ENCODE measurements around the gene ERI3.

ERI3 gene

DNA sequence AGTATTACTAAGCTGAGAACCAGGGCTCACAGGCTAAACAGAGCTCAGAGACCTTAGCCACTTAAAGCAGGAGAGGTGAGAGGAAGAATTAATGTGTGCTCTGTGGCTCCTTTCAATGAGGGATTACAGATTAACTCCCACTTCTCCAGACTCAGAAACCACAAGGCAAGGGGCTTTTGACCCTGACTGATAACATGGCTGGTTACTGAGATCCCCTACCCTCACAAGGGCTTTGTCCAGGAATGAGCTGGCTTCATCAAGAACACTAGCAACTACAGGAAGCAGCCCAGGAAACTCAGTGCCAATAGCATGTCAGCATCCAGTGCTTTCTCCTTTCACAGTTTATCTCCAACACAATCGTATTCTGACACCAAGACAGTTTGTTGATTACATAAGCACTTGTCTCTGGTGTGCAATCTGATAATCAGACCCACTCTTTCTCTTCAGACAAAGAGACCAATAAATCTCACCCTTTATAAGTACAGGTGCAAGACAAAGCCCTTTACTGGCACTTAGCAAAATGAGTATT lies 38.8 kb downstream of the ERI3 start:
- no peak for DNase-seq (ENCODE audit: low read depth in 2 of 2)

GRCh38 chr1:44315521-44315920 lies 39.5 kb downstream of the ERI3 start:
- no peak for DNase-seq (ENCODE audit: low read depth in 2 of 2)

GRCh38 chr1:44314452-44314851 lies 40.6 kb downstream of the ERI3 start:
- no peak for DNase-seq (ENCODE audit: low read depth in 2 of 2)

- DNase-seq (ENCODE audit: low read depth in 2 of 2), result no peak
Measured at GRCh38 chr1:44313265-44313918, 41.7 kb downstream of the ERI3 start.

- no peak for DNase-seq (ENCODE audit: low read depth in 2 of 2)
Measured at GRCh38 chr1:44312399-44313196, 42.5 kb downstream of the ERI3 start.

DNA sequence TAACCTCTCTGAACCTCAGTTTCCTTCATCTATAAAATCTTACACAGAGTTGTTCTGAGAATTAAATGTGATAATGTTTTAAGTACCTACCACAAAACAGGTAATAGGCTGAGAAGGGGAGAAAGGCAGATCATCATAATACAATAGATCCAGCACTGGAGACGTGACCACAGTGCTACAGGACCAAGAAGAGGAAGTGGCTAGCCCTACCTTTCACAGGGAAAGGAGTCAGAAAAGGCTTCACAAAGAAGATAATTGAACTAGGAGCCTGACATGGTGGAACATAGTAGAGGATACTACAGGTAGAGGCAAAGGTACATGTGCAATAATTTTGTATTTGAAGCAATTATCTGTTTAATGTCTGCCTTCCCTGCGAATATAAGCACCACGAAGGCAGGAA lies 45.1 kb downstream of the ERI3 start:
- DNase-seq (ENCODE audit: low read depth in 2 of 2), result no peak

DNA sequence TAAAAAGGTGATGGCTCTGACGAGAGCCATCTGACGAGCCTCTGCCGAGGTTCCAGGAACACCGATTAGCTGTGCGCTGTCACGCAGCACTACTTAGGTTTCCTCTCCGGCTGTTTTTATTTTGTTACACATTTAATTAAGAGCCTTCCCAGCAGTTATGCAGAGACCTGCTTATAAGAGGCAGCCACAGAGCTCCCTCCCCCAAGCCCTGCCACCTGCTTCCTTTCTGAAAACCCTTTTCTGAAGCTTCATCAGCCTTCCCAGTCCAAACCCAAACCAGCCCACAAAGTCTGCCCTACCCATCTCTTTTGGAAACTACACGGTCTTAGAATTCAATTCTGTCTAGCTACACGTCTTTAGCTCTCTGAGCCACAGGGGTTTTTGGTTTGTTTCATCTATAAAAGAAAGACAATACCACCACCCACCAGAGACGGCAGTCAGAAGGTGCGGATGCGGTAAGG lies 49.1 kb downstream of the ERI3 start:
- DNase-seq (ENCODE audit: low read depth in 2 of 2), result no peak

- no peak for DNase-seq (ENCODE audit: low read depth in 2 of 2)
Measured at GRCh38 chr1:44303532-44303931, 51.5 kb downstream of the ERI3 start.

- no peak for DNase-seq (ENCODE audit: low read depth in 2 of 2)
Measured at GRCh38 chr1:44302541-44302940, 52.5 kb downstream of the ERI3 start.

DNA sequence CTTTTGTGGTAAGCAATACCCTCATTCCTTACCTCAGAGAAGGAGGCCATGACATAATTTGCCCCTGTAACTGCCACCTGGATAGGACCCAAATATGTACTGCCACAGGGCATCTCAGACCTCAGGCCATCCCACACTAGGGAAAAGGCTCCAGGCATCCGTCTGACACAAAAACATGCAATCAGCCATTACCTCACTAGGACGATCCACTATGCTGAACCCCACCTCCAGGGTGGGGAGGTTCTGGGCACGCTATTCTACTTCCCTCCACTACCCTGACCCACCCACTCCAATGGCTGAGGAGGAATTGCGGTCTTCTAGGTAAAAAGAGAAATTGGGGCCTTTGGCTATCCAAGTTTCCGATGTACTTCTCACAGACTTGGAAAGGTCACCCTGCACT lies 53.6 kb downstream of the ERI3 start:
- DNase-seq (ENCODE audit: low read depth in 2 of 2), result no peak

- no peak for DNase-seq (ENCODE audit: low read depth in 2 of 2)
Measured at GRCh38 chr1:44300852-44301251, 54.2 kb downstream of the ERI3 start.

DNA sequence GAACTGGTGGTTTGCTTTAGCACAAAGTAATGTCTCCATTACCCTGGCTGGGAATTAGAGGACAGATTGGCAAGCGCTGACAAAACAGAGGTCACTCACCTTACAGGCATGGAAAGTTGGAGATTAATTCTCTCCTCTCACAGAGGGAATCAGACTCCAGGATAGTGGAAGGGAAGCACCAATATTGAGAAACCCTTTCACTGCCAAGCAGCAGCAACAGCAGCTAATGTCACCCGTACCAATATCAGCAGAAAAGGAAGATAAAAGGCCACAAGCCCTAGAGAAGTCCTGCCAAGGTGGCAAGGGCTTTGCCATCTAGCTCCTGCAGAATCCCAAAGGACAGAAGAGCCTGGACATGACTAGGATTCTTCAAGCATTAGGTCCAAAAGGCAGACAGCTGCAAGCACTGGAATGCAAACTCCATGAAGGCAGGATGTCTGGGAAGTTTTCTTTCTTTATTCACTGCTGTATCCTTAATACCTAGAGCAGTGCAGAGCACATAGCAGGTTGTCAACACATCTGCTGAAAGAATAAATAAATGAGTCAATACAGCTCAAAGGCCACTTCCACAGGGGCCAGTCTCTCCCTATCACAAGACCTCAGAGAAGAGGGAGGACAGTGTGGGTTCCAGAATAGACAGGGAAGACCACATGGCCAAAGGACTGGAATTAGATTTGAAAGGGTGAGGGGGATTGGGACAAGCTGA lies 57.2 kb downstream of the ERI3 start:
- DNase-seq (ENCODE audit: low read depth in 2 of 2), result no peak

DNA sequence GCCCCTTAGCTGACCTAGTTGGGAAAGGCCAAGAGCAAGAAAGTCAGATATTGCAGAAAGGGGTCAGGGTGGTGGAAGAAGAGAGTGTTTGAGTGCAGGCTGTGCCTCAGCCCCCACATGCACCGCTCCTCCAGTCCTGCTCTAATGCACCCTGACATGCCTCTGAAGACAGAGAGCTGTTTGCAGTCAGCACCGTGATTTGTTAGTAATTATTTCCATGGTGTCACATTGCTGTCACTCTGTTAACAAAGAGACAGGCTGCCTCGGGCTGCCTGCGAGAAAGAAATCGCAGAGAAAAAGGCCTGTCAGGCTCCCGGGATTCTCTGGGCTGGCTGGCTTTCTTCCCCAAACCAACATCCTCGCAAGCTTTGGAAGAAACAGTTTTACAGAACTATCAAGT lies 58.3 kb downstream of the ERI3 start:
- no peak for DNase-seq (ENCODE audit: low read depth in 2 of 2)

DNA sequence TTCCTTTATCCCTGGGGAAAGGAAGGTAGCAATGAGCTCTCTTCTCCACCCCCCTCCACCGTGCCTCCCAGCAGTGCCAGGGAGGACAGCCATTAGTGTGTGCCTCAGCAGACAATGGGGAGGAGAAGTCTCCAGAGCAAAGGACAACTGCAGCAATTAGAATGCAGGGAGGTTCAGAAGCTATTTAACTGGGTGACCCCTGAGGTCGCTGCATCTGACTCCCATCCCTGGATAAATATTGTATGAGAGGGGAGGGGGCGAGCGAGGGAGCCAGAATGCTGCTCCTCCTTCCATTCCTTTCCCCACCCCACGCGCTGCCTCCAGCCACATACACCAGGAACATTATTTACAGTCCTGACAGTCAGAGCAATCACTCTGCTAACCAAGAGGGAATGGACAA lies 59.0 kb downstream of the ERI3 start:
- DNase-seq (ENCODE audit: low read depth in 2 of 2), result no peak

DNA sequence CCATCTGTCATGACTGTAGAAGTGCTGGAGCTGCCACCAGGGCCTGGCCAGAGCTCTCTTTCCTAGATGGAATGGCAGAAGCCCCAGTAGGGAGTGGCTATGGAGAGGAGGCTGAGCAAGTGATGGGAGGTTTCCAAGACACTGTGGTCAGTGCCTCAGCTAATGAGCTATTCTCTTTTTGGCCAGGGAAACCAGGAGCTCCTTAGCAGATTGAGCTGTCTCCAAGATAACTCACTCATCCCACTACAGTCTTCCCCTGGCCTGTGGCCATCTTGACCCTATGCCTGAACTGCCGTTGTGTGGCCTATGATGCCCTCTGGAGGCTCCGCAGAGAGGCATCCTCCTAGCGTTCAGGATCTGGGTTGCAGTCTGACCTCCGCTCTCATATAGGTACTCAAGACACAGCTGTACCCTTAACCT lies 60.5 kb downstream of the ERI3 start:
- DNase-seq (ENCODE audit: low read depth in 2 of 2), result no peak

- no peak for DNase-seq (ENCODE audit: low read depth in 2 of 2)
Measured at GRCh38 chr1:44293761-44294315, 61.2 kb downstream of the ERI3 start.

DNA sequence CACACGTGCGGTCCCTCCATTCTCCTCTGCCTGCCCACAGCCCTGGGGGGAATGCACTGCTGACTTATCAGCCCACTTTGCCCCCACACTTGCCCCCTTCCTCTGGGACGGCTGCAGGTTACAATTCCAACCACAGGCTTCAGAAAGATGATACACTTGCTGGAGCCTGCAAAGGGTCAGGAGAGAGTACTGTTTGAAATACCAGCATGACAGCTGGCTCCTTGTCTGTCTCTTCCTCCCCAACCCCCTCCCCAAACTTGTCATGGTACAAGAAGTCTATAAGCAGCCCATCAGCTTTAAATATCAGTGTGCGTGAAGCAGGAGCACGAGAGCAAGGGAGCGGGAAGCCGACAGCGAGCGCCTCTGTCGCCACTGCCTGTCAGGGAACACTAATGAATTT lies 62.4 kb downstream of the ERI3 start:
- no peak for DNase-seq (ENCODE audit: low read depth in 2 of 2)

DNA sequence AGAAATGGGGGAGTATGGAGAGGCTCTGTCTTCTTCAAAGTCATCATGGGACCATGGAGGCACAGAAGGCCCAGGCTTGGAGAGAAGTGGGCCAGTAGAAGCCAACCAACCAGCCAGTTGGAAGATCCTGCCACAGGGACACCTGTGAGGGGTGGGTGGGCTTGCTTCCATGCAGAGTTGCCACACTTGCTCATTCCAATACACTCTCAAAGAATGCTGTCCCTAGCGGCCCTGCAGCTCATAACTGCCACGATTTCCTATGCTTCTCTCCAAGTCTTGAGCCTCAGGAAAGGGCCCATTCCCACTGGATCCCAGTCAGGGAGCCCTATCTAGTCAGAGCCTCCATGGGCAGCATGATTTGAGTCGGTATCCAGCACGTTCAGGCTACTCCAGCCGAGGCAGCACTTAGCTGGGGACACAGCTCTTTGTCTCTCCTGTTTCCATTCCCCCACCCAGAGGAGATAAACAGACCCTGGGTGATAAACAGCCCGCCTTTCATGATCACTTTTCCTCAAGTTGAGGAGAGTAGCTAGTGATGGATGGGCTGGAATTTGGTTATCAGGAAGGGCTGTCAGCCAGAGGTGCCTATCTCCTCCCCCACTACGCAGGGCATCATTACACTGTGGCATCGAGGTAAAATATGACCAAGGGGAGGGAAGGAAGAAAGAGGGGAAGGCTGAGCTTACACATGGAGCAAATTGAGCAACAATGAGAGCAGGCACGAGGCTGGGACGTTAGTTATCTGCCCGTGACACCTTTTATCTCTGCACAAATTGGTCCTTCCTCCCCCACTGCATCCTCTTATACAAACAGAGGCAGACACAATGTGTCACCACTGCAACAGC lies 64.6 kb downstream of the ERI3 start:
- DNase-seq (ENCODE audit: low read depth in 2 of 2), result no peak

- no peak for DNase-seq (ENCODE audit: low read depth in 2 of 2)
Measured at GRCh38 chr1:44289530-44289929, 65.5 kb downstream of the ERI3 start.

GRCh38 chr1:44288883-44289282 lies 66.2 kb downstream of the ERI3 start:
- no peak for DNase-seq (ENCODE audit: low read depth in 2 of 2)

DNA sequence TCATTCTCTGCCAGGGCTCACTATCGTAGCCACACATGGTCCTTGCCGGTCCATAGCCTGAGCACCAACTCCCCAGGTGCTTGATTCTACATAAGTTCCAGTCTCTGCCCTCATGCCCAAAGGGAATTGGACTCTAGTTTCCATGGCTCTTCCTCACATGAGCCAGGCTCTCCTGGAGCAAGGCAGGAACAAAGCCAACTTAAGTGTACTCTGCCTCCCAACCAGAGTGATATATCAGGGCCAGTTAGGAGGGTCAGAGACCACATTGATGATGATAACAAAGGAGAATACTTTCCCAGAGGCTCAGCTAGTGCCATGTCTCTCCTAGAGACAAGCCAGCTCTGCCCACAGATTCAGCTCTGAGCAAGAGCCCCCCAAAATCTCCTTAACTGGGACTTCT lies 70.9 kb downstream of the ERI3 start:
- no peak for DNase-seq (ENCODE audit: low read depth in 2 of 2)
